NCI-H526 (cell line): Measurements from ENCODE around the gene S100A1.
A peak's percentile ranks its signal among the peaks of the same experiment; 100 is the strongest.
"Not testable (repeated sequence)": the region's sequence is repeated elsewhere in the genome, so short reads cannot be mapped to it uniquely, and the experiment has no call there.

ENCODE experiments used
- DNase-seq, 2 experiments: peaks; one replicate each; lab custom pipeline; 2025; lab: John Stamatoyannopoulos, UW

Gene S100A1

GRCh38 chr1:153627715-153628626 is at the start of gene S100A1:
Gene S100A1, plus strand, starts transcription at chr1:153628434. Its CDS starts 2,088 bp downstream, at chr1:153630522.
- DNase-seq, result no peak

DNA sequence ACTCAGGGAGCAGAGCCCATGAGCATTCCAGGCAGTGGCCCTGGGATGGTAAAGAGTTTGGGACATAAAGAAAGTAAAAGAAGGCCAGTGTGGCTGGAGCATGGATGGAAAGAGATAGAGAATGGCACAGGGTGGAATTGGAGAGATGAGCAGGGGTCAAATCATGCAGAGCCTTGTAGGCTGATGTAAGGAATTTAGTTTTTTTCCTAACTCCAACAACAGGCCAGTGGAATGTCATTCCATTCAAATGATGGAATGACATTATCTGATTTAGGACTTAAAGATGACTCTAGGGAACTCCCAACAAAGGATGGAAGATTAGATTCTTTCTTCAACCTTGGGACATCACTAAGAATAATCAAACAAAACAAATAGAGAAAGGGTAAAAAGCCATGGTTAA is 49.7 kb upstream of the S100A1 start:
- no peak for DNase-seq

- DNase-seq, result no peak
Observed at GRCh38 chr1:153578936-153579335, 49.3 kb upstream of the S100A1 start.

DNA sequence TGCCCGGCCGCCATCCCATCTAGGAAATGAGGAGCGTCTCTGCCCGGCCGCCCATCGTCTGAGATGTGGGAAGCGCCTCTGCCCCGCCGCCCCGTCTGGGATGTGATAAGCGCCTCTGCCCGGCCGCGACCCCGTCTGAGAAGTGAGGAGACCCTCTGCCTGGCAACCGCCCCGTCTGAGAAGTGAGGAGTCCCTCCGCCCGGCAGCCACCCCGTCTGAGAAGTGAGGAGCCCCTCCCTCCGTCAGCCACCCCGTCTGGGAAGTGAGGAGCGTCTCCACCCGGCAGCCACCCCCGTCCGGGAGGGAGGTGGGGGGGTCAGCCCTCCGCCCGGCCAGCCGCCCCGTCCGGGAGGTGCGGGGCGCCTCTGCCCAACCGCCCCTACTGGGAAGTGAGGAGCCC is 45.4 kb upstream of the S100A1 start:
- DNase-seq, result not testable (repeated sequence)

- not testable (repeated sequence) for DNase-seq
Observed at GRCh38 chr1:153583514-153583913, 44.7 kb upstream of the S100A1 start.

GRCh38 chr1:153583976-153584375 is 44.3 kb upstream of the S100A1 start:
- DNase-seq, result no peak

- no peak for DNase-seq
Observed at GRCh38 chr1:153585006-153585405, 43.2 kb upstream of the S100A1 start.

DNA sequence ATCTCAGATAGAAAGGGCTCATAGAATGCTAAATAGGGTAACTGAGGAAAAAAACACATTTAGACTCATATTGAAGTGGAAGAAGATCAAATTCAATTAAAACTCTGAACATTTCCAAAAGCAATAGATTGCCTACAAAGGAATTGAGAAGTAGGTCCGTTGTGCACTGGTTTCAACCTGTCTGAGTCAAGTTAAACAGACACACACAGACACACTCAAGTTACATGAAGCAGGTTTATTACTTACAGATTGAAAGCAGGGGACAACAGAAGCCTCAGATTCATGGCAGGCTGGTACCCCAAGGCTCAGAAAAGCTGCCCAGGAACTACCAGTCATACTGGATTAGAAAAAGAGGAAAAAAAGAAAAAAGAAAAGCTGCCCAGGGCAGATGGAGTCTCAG is 41.9 kb upstream of the S100A1 start:
- DNase-seq, result no peak

GRCh38 chr1:153587314-153587713 is 40.9 kb upstream of the S100A1 start:
- DNase-seq, result no peak

GRCh38 chr1:153588033-153588432 is 40.2 kb upstream of the S100A1 start:
- DNase-seq, result not testable (repeated sequence)

DNA sequence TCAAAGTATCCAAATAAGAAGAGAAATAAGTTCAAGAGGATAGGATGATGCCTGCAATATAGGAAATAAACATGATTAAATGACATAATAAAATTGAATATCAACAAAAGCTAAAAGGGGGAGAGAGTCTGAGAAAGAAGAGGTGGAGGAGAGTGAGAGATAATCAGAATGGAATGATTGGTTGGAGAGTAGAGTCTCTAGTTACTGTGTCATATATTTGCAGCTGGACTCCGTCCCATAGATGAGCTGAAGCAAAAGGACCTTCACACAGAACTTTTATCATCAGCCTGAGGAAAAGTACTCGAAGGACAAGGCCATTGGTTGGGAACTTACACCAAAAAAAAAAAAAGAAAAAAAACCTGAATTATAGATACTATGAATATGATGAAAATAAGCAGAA is 39.8 kb upstream of the S100A1 start:
- DNase-seq, result no peak

DNA sequence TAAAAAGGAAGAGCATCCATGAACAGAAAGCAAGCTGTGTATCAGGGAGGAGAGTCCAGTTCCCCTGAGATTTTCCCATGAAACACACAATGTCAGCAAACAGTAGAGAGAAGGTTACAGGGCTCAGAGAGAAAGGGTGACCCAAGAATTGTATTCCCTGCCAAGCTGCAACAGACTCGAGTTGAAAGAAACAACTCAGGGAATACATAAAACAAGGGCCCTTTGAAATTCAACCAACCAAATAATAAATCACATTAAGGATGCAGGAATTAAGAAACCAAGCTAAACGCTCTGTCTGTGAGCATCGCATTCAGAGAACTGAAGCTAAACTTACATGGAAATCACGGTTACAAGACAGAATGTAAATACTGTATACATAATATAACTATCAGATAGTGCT is 35.5 kb upstream of the S100A1 start:
- DNase-seq, result no peak

DNA sequence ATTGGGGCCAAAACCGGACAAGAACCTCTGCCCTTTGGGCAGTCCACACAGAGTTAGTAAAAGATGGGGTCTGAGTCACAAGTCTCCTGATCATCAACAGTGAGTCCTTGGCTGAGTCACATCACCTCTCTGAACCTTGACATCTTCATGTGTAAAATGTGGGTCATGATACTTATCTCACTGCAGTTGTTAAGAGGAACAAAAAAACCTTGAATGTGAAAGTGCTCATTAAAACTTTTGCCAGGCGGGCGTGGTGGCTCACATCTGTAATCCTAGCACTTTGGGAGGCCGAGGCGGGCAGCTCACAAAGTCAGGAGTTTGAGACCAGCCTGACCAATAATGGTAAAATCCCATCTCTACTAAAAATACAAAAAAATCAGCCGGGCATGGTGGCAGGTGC is 31.0 kb upstream of the S100A1 start:
- no peak for DNase-seq

GRCh38 chr1:153598309-153599172 is 29.7 kb upstream of the S100A1 start:
- peak in 1 of 2 experiments; percentile 46 for DNase-seq

- DNase-seq, result no peak
Observed at GRCh38 chr1:153599847-153600246, 28.4 kb upstream of the S100A1 start.

- no peak for DNase-seq
Observed at GRCh38 chr1:153602749-153603148, 25.5 kb upstream of the S100A1 start.

DNA sequence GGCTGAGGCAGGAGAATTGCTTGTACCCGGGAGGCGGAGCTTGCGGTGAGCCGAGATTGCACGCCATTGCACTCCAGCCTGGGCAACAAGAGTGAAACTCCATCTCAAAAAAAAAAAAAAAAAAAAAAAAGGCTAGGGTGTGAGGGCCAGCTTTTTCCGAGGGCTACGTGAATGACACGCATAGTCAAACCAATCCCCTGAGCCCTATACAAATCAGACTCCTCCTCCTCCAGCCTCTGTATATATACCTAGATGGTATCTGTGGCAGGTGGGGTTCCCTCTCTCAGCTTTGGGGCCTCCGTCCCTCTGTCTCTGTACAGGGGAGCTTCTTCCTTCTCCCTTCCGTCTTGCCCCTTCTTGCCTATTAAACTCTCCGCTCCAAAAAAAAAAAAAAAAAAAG is 22.0 kb upstream of the S100A1 start:
- no peak for DNase-seq

- DNase-seq, result no peak
Observed at GRCh38 chr1:153607381-153607780, 20.9 kb upstream of the S100A1 start.

- DNase-seq, result no peak
Observed at GRCh38 chr1:153608089-153608682, 20.0 kb upstream of the S100A1 start.

- no peak for DNase-seq
Observed at GRCh38 chr1:153608742-153609584, 19.3 kb upstream of the S100A1 start.

DNA sequence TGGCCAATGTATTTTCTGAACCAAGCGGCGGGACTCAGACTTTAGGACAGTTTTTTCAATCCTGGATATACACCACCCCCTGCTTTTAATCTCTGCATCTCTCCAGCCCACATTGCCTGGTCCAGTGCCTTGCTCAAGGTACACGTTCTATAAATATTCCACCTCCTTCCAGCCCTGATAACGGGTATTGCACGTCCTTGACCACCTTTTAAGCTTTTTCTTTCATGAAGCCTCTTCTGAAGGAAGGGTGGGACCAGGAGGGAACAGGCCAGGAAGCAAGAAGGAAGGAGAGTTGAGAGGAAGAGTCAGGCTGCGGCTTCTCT is 18.7 kb upstream of the S100A1 start:
- no peak for DNase-seq

DNA sequence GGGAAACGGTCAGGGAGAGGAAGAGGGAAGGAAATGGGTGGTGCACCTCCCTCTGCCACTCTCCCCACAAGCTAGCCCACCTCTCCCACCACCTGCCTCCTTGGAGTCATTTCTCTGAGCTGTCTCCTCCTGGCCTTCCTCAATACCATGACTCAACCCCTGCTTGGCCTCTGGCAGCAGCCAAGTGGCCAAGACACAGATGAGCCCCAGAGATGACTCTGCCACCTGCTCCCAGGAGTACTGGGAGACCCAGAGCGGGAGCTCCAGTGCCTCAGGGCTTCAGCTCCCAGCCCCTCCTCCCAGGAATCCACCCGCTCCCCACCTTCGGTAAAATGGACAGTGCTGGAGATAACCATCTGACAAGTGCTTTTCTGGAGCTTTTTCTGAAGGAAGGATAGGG is 17.9 kb upstream of the S100A1 start:
- DNase-seq, result no peak
